GM12891 (cell line): Measurements from ENCODE around the gene ALDH3B2.

ENCODE experiments used
- PAX5 ChIP-seq: IDR thresholded peaks from 2 replicates; pipeline ENCODE4 v1.6.1; 2011; ENCODE audit warnings: low read length, moderate library complexity, mild to moderate bottlenecking; ENCODE audit not compliant: insufficient read depth, severe bottlenecking
- POLR2A ChIP-seq: IDR thresholded peaks from 2 replicates; pipeline ENCODE4 v1.6.1; 2011; ENCODE audit warnings: low read depth, low read length, control low read depth
- POLR2AphosphoS5 ChIP-seq: IDR thresholded peaks from 2 replicates; pipeline ENCODE4 v1.6.1; 2011; ENCODE audit warnings: low read depth, low read length, control low read depth
- POU2F2 ChIP-seq: IDR thresholded peaks from 2 replicates; pipeline ENCODE4 v1.6.1; 2011; ENCODE audit warnings: low read depth, mild to moderate bottlenecking, control low read depth, low read length, moderate library complexity
- SPI1 ChIP-seq: IDR thresholded peaks from 2 replicates; pipeline ENCODE4 v1.6.1; 2011; ENCODE audit warnings: low read depth, low read length, control low read depth
- TAF1 ChIP-seq: IDR thresholded peaks from 2 replicates; pipeline ENCODE4 v1.6.1; 2011; ENCODE audit warnings: low read depth, low read length, control low read depth

DNA sequence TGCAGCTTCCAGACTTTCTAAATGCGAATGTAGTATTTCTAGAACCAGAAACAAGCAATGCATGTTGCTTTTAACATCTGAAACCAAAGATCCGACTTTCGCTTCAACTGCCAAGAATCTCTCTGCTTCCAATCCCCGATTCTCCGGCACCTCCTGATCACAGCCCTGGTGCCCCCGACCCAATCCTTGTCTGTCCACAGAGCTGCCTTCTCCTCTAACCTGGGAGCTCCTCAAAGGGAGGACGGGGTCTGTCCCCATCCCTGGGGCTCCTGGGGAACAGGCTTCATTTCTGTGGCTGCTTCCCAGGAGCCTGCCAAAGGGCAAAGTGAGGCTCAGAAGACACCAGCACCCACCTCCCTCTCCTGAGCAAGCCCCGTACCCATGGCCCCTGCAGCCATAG lies 521 bp downstream of the ALDH3B2 start:
- no peak for TF ChIP-seq POLR2A
- no peak for TF ChIP-seq POLR2AphosphoS5
- no peak for TF ChIP-seq SPI1
- no peak for TF ChIP-seq PAX5
- TF ChIP-seq TAF1 = no peak
- no peak for TF ChIP-seq POU2F2
